ENCODE results near the gene PLA2R1.
"Not testable (repeated sequence)": the region's sequence is repeated elsewhere in the genome, so short reads cannot be mapped to it uniquely, and the experiment has no call there.

The PLA2R1 gene

DNA sequence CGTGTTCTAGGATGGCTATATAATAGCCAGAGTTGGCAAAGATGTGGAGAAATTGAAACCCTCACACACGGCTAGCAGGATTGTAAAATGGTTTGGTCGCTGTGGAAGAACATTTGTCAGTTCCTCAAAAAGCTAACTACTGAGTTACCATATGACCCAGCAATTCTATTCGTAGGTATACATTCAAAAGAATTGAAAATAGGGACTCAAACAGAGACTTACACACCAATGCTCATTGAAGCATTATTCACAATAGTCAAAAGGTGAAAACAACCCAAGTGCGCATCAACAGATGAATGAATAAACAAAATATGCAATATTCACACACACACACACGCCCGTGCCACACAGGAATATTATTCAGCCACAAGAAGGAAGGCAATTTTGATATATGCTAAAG, 98.7 kb downstream of the PLA2R1 start:
- no peak overlapping the region for H3K27ac ChIP-seq
- TF ChIP-seq, protein P1, sequence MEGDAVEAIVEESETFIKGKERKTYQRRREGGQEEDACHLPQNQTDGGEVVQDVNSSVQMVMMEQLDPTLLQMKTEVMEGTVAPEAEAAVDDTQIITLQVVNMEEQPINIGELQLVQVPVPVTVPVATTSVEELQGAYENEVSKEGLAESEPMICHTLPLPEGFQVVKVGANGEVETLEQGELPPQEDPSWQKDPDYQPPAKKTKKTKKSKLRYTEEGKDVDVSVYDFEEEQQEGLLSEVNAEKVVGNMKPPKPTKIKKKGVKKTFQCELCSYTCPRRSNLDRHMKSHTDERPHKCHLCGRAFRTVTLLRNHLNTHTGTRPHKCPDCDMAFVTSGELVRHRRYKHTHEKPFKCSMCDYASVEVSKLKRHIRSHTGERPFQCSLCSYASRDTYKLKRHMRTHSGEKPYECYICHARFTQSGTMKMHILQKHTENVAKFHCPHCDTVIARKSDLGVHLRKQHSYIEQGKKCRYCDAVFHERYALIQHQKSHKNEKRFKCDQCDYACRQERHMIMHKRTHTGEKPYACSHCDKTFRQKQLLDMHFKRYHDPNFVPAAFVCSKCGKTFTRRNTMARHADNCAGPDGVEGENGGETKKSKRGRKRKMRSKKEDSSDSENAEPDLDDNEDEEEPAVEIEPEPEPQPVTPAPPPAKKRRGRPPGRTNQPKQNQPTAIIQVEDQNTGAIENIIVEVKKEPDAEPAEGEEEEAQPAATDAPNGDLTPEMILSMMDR (conservative IDR thresholded peaks at IDR 0.05): no peak

DNA sequence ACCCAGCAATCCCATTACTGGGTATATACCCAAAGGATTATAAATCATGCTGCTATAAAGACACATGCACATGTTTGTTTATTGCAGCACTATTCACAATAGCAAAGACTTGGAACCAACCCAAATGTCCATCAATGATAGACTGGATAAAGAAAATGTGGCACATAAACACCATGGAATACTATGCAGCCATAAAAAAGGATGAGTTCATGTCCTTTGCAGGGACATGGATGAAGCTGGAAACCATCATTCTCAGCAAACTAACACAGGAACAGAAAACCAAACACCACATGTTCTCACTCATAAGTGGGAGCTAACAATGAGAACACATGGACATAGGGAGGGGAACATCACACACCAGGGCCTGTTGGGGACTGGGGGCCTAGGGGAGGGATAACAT, 99.9 kb downstream of the PLA2R1 start:
- not testable (repeated sequence) for H3K27ac ChIP-seq

DNA sequence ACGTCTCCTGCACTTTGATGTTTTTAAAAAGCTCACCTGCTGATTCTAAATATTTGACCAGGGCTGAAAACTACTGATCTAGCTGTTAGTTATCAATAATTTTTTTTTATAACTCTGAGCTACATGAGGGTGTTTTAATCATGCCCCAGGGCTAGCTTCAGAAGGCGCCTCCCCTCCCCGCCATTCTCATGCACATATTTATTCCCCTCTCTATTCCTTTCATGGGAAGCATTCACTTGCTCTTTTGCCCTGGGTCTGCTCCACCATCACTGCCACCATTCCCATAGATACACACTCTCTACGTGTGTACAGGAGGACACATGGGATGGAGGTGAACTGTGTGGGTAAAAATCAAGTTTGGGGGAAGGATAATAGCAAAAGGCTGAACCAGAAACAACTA, 101.0 kb downstream of the PLA2R1 start:
- no peak overlapping the region for H3K27ac ChIP-seq
- TF ChIP-seq, protein P1 (conservative IDR thresholded peaks at IDR 0.05): no peak

DNA sequence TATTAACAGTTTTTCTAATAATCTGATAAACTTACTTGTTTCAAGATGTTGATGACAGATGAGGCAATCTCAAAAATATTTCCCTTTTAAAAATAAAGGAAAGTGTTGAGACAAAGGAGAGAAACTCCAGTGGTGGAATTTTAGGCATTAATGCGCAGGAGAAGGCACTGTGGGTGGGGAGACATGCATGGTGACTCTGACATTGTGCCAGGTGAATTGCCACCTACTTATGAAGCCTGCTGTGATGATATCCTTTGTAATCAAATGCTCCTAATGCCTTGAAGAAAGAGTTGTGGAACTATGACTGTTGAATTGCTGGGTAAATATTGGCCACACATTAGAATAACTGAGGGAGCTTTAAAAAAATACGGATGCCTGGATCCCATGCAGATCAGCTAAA, 101.4 kb downstream of the PLA2R1 start:
- TF ChIP-seq, protein P1 (conservative IDR thresholded peaks at IDR 0.05): no peak
- no peak overlapping the region for H3K27ac ChIP-seq

DNA sequence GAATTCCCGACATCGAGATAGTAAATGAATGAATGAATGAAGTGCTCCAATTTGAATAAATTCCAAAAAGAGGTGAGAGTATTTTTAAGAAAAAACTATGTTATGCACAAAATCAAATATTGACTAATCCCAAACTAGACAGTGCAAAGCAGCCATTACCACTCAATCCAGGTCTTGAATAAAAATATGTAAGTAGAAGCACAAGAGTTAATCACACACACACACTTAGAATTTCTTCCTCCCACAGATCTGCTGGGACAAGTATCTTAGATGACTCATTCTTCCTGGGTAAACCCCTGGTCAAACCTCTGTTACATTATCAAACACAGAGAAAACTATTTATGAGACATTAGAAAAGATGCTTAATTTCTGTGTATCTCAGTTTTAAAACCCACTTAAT, 102.0 kb downstream of the PLA2R1 start:
- TF ChIP-seq, protein P1 (conservative IDR thresholded peaks at IDR 0.05): no peak
- no peak overlapping the region for H3K27ac ChIP-seq

DNA sequence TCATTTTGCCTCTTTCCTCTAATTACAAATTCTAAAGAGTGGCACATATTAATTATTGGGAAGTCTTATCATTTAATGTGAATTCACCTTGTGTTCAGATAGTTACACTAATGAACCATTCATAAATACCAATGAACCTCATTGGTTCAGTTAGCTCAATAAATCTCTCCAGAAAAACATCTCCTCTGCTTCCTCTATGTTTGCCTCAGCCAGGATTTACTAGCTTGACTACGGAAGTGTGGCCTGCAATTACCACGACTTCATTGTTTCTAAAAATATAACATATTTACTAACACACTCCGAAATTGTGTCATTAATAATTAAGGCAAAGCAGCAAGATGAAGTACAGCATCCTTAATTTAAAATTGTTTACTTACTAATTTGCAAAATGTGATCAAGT, 103.3 kb downstream of the PLA2R1 start:
- no peak overlapping the region for H3K27ac ChIP-seq
- TF ChIP-seq, protein P1 (conservative IDR thresholded peaks at IDR 0.05): no peak

DNA sequence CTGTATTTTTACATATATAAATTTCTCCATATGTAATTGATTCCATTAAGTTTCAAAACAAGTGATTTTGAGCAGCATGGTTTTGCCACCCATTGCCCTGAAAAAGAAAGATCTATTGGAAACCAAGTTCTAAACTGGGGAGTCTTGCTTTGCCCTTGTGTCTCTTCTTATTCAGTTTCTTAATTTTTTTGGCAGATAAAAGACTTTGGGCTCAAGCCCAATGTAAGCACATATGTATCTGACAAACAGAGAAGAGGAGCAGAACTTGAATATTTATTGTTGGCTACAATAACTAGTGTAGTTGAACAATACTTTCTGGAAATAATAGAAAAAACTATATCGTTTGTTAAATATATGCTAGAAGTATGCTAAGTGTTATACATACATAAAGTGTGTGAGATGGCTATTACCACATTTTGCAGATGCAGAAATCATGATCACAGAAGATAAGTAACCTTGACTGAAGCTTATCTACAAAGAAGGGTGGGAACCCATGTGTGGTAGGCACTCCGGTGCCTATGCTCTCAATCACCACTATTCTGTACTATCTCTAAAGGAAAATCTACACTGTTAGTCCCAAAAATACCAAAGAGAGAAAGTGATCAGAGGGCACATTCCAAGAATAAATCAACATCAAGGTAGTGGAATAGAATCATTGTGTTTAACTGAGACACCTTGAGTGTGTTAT, 109.1 kb downstream of the PLA2R1 start:
- TF ChIP-seq, protein P1 (conservative IDR thresholded peaks at IDR 0.05): no peak
- no peak overlapping the region for H3K27ac ChIP-seq

DNA sequence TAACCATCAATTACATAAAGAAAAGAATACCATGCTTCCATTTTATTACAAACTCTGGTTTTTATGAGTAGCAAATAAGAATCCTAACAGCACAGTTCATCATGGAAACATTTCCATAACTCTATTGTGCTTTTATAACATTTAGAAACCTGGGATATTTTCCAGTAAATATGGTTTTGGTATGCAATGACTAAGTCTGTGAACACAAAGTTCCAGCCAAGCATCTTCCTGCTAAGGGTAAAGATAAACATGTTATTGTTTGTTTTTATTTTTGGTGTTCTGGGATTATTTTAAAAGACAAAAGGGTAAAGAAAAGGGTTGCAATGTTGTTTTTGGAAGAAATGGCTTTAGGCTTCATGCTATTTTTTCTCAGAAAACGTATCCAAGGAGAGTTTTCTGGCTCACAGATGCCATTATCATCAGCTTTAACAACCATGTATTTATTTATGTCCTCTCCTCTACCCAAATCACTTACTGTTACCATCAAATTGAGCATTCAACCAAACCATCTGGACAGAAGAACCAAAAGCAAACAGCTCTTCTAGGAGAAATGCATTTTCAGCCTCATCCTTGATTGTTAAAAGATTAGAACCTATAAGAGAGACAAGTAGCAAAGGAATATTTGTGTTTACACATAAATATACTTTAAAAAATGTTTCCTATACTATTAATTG, 116.0 kb downstream of the PLA2R1 start:
- TF ChIP-seq, protein P1 (conservative IDR thresholded peaks at IDR 0.05): no peak
- H3K27ac ChIP-seq: no peak overlapping the region

Measured in VCaP (cell line).